Caco-2 (cell line): ENCODE data around the gene HIRA. TPM values are rescaled to one million over a fixed set of nuclear protein-coding genes. Genes with fewer than 3 reads are reported as not detected.

Source experiments
- BruUV-seq: library from RNA; stranded (reverse); fragments of 400-500 nt; replicated peaks from 2 replicates; lab custom pipeline; 2021; lab: Mats Ljungman, UMichigan
- CTCF ChIA-PET: fragments of 300-600 bp; sonication (Branson Sonifier 250); formaldehyde crosslinking; loops from one replicate; lab custom pipeline; 2022; ENCODE audit warnings: antibody characterized with exemption; lab: Charles Lee
- POLR2A ChIA-PET: fragments of 300-600 bp; sonication (Branson Sonifier 250); formaldehyde crosslinking; loops from one replicate; lab custom pipeline; 2022; ENCODE audit warnings: antibody characterized with exemption; lab: Charles Lee
- DNase-seq, 2 experiments: peaks; one replicate each; pipeline versions ENCODE4 v3.0.0 to v3.0.0-alpha.2; 2020 to 2022
- H3K27me3 ChIP-seq: replicated peaks from 2 replicates; pipeline ENCODE4 v1.6.0; 2011; ENCODE audit warnings: low read length; ENCODE audit not compliant: control insufficient read depth, insufficient read depth
- H3K36me3 ChIP-seq: 2 replicates; pipeline ENCODE4 v1.5.1; 2011; ENCODE audit warnings: low read length; ENCODE audit not compliant: control insufficient read depth, insufficient read depth
- H3K4me1 ChIP-seq: fragments of 250-450 bp; sonication (Bioruptor Pico); 2 replicates; pipeline ENCODE4 v1.5.1; 2020; ENCODE audit warnings: mild to moderate bottlenecking
- H3K4me3 ChIP-seq: 2 replicates; pipeline ENCODE4 v1.5.1; 2011; ENCODE audit warnings: low read depth, mild to moderate bottlenecking, control low read depth, low read length
- H3K9me3 ChIP-seq: fragments of 250-450 bp; sonication (Bioruptor Pico); 2 replicates; pipeline ENCODE4 v1.5.1; 2020; ENCODE audit warnings: mild to moderate bottlenecking, moderate library complexity
- H3K27ac Mint-ChIP-seq: one replicate; pipeline ENCODE4 v1.8.0; 2022; ENCODE audit warnings: mixed read lengths; ENCODE audit not compliant: unreplicated experiment
- H3K27me3 Mint-ChIP-seq: one replicate; pipeline ENCODE4 v1.8.0; 2022; ENCODE audit warnings: mixed read lengths; ENCODE audit not compliant: insufficient read depth, unreplicated experiment
- H3K36me3 Mint-ChIP-seq: one replicate; pipeline ENCODE4 v1.8.0; 2022; ENCODE audit warnings: mild to moderate bottlenecking, mixed read lengths; ENCODE audit not compliant: insufficient read depth, unreplicated experiment
- H3K4me1 Mint-ChIP-seq: one replicate; pipeline ENCODE4 v1.8.0; 2022; ENCODE audit warnings: low read depth, mixed read lengths; ENCODE audit not compliant: unreplicated experiment
- H3K4me3 Mint-ChIP-seq: one replicate; pipeline ENCODE4 v1.8.0; 2022; ENCODE audit warnings: mild to moderate bottlenecking, moderate library complexity, mixed read lengths; ENCODE audit not compliant: unreplicated experiment
- H3K9me3 Mint-ChIP-seq: one replicate; pipeline ENCODE4 v1.8.0; 2022; ENCODE audit warnings: mixed read lengths; ENCODE audit not compliant: unreplicated experiment
- CTCF ChIP-seq, 2 experiments: fragments of 200-600 bp in 1 of 2; IDR thresholded peaks; 1 replicate in 1 of 2; 2 replicates in 1 of 2; pipeline versions ENCODE4 v1.5.1 to v1.8.0; 2011 to 2022; ENCODE audit warnings: antibody characterized with exemption in 1 of 2, control low read depth in 1 of 2, inconsistent platforms in 1 of 2, low read depth in 1 of 2, low read length in 1 of 2, mild to moderate bottlenecking in 1 of 2, moderate library complexity in 1 of 2; ENCODE audit not compliant: insufficient read depth in 1 of 2, severe bottlenecking in 1 of 2, unreplicated experiment in 1 of 2
- intact Hi-C: fragments of 100-400 bp; cut with micrococcal nuclease; formaldehyde crosslinking; loops from one replicate; pipeline ENCODE4 v1.10.0; 2022; ENCODE audit not compliant: unreplicated experiment
- total RNA-seq: library from RNA; stranded (reverse); gene quantifications from 2 replicates; pipeline ENCODE4 v1.2.3, GENCODE V29; 2022

Gene HIRA
- total RNA-seq, 1 experiment from 2014 or later: 60.1 TPM

GRCh38 chr22:19434829-19435580 lies 3.5 kb upstream of the HIRA start:
- no peak for DNase-seq
- CTCF ChIA-PET: no interaction called here
- Histone ChIP-seq H3K4me1 (peaks cover 3% of the 10 kb centered on the region; the same call in 1 of the 2 replicates), H3K9me3 (no peaks in the 10 kb centered on the region), H3K27me3 (no peaks in the 10 kb centered on the region), H3K36me3 (no peaks in the 10 kb centered on the region), H3K4me3 (no peak overlapping the region)
- Mint-ChIP-seq H3K4me3 (no peak overlapping the region), H3K27ac (no peak overlapping the region), H3K27me3 (no peaks in the 10 kb centered on the region), H3K36me3 (peaks cover 39% of the 10 kb centered on the region), H3K4me1 (peaks cover 6% of the 10 kb centered on the region), H3K9me3 (no peaks in the 10 kb centered on the region)
- no peak for TF ChIP-seq CTCF (IDR thresholded peaks at IDR 0.05; ENCODE audit: insufficient read depth in 1 of 2, low read depth in 1 of 2, low read length in 1 of 2, severe bottlenecking in 1 of 2, unreplicated experiment in 1 of 2)
- POLR2A ChIA-PET: no interaction called here
- intact Hi-C loops: no loop called here
- BruUV-seq: no TSS peak

GRCh38 chr22:19434401-19434800 lies 2.9 kb upstream of the HIRA start:
- intact Hi-C loops: no loop called here
- no peak for TF ChIP-seq CTCF (IDR thresholded peaks at IDR 0.05; ENCODE audit: insufficient read depth in 1 of 2, low read depth in 1 of 2, low read length in 1 of 2, severe bottlenecking in 1 of 2, unreplicated experiment in 1 of 2)
- Histone ChIP-seq H3K36me3 (no peaks in the 10 kb centered on the region), H3K4me3 (no peak overlapping the region), H3K9me3 (no peaks in the 10 kb centered on the region), H3K27me3 (no peaks in the 10 kb centered on the region), H3K4me1 (peaks cover 9% of the 10 kb centered on the region; the same call in 1 of the 2 replicates)
- ChIA-PET CTCF (no interaction called here), POLR2A (interaction anchor here (0.7 kb wide), 1 partner anchor 163 kb away, joined by 6 read pairs; no protein-coding TSS in a partner anchor)
- peaks cover 36% of the 10 kb centered on the region for H3K36me3 Mint-ChIP-seq
- BruUV-seq: no TSS peak
- H3K4me1 Mint-ChIP-seq: peaks cover 8% of the 10 kb centered on the region
- H3K27me3 Mint-ChIP-seq: no peaks in the 10 kb centered on the region
- H3K4me3 Mint-ChIP-seq: no peak overlapping the region
- H3K27ac Mint-ChIP-seq: no peak overlapping the region
- DNase-seq: no peak
- no peaks in the 10 kb centered on the region for H3K9me3 Mint-ChIP-seq

GRCh38 chr22:19432133-19432851 lies 759 bp upstream of the HIRA start, which contains the start of gene MRPL40:
MRPL40 (plus strand) TSS chr22:19432545; CDS start chr22:19432555, 10 bp downstream.
- Histone ChIP-seq H3K36me3 (no peaks in the 10 kb centered on the region; the same call in 1 of the 2 replicates), H3K4me1 (peaks cover 9% of the 10 kb centered on the region; the same call in 1 of the 2 replicates), H3K9me3 (no peaks in the 10 kb centered on the region), H3K27me3 (no peaks in the 10 kb centered on the region), H3K4me3 (peak within 1 kb of the TSS; percentile 64)
- peaks cover 8% of the 10 kb centered on the region for H3K4me1 Mint-ChIP-seq
- DNase-seq: peak; percentile 93 to 95
- POLR2A ChIA-PET: interaction anchor here (1.0 to 1.6 kb wide), 3 partner anchors 15 to 141 kb away, joined by 3 to 8 read pairs (median 6); partner anchors contain the start of genes C22orf39, CLTCL1 and UFD1
- BruUV-seq: no TSS peak
- CTCF ChIA-PET: interaction anchor here (0.6 to 1.0 kb wide), 3 partner anchors 11 to 30 kb away, joined by 3 to 4 read pairs (median 3); no protein-coding TSS in a partner anchor
- no peaks in the 10 kb centered on the region for H3K27me3 Mint-ChIP-seq
- peaks cover 36% of the 10 kb centered on the region for H3K36me3 Mint-ChIP-seq
- peak within 1 kb of the TSS; percentile 85 for H3K27ac Mint-ChIP-seq
- intact Hi-C loops: loop anchor here (2.0 kb wide), 2 partner anchors 15 to 47 kb away; partner anchors contain the start of genes C22orf39, CDC45 and UFD1
- peak within 1 kb of the TSS; percentile 80 for H3K4me3 Mint-ChIP-seq
- TF ChIP-seq CTCF (IDR thresholded peaks at IDR 0.05; ENCODE audit: insufficient read depth in 1 of 2, low read depth in 1 of 2, low read length in 1 of 2, severe bottlenecking in 1 of 2, unreplicated experiment in 1 of 2): no peak
- no peaks in the 10 kb centered on the region for H3K9me3 Mint-ChIP-seq
